GM21423 (cell line): Measurements from ENCODE around the gene ITGA1.

Experiments used
- ATAC-seq: cut with Tn5 transposase; IDR thresholded peaks from one replicate; pipeline ENCODE4 v1.9.1; 2021; ENCODE audit warnings: mild to moderate bottlenecking, moderate library complexity; ENCODE audit not compliant: unreplicated experiment

Gene ITGA1

GRCh38 chr5:52771343-52772039 lies 16.2 kb upstream of the ITGA1 start:
- peak; percentile 96 for ATAC-seq

- no peak for ATAC-seq
Measured at GRCh38 chr5:52772668-52773067, 15.0 kb upstream of the ITGA1 start.

GRCh38 chr5:52773342-52773741 lies 14.4 kb upstream of the ITGA1 start:
- no peak for ATAC-seq

GRCh38 chr5:52774005-52774410 lies 13.7 kb upstream of the ITGA1 start:
- no peak for ATAC-seq

- no peak for ATAC-seq
Measured at GRCh38 chr5:52776116-52776515, 11.6 kb upstream of the ITGA1 start.

- ATAC-seq: no peak
Measured at GRCh38 chr5:52777186-52777585, 10.5 kb upstream of the ITGA1 start.

DNA sequence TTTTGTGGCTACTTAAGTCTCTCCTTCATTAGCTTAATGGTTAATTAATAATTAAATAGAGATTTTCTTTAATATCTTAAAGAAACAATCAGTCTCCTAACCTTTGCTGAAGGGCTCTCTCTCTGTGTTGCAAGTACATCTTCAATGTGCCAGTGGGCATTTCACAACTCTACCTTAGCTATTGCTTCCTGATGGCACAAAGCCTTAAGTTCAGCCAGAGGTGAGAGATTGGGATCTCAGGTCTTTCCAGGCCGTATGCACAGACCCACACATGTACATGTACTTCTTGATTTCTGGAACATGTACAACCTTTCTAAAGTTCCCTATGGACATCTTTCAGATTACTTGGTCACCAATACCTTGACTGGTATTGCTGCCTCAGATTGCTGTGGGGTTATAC lies 8.9 kb upstream of the ITGA1 start:
- no peak for ATAC-seq

DNA sequence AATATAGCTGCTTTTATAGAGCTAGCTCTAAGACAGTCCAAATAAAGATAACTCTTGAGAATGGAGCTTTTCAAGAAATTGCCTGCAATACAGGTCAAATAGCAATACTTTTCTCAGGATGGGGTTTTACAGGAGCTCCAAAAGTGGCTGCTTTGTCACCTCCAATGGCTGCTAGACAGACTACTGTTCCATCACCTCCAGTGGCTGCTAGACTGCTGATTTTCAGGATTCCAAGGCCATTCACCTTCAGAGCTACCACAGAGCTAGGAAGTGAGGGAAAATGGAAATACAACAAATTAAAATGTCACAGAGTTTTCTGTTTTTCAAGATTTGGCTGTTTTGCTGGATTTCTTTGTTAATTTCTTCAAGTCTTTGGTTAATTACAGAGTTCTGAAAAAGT lies 8.5 kb upstream of the ITGA1 start:
- no peak for ATAC-seq

DNA sequence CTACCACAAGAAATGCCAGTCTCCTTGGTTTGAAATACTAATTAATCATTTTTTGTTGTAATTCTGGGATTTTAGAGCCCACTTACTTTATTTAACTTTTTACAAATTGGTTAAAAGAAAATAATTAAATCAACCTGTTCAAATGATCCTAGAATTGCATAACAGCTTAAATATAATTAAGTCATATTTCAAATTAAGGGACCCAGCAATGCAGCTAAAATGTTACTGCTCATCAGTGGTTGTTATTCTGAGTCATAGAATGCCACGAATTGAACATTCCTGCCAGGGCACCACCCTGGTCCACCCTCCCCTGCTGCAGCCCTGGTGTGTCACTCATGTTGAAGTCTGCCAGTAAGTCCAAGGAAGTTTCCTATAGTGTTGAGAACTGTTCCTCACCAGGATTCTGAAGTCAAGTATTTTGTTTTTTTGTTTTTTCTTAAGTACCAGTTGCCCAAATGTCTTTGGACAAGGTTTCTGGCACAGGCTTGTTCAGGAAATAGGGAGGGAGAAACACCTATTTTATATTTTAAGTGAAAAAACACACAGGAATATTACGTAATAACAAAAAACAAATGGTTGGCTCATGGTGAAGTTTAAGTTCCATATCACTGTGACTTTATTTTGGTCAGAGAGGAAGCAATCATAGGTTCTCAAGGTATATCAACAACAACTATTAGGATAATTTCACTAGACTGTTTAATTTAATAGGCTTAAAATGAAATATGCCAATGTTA lies 4.3 kb upstream of the ITGA1 start:
- no peak for ATAC-seq

- ATAC-seq: no peak
Measured at GRCh38 chr5:52784737-52785136, 3.0 kb upstream of the ITGA1 start.

DNA sequence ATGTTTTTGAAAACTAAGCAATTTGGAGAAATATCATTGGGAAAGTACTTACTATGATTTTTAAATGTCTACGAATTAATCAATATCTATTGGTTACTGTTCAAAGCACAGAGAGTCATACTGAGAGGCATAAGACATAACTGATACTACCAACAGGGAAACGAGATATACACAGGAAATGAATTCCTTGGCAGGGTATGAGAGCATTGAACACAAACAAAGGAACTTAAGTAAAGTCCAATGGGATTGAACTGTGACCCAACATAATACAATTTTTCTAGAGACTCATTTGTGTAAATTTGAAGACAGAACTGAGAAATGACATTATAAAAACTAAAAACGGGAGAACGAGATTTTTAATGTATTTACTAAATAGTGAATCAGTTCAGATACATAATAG lies 1.3 kb upstream of the ITGA1 start:
- ATAC-seq: no peak

DNA sequence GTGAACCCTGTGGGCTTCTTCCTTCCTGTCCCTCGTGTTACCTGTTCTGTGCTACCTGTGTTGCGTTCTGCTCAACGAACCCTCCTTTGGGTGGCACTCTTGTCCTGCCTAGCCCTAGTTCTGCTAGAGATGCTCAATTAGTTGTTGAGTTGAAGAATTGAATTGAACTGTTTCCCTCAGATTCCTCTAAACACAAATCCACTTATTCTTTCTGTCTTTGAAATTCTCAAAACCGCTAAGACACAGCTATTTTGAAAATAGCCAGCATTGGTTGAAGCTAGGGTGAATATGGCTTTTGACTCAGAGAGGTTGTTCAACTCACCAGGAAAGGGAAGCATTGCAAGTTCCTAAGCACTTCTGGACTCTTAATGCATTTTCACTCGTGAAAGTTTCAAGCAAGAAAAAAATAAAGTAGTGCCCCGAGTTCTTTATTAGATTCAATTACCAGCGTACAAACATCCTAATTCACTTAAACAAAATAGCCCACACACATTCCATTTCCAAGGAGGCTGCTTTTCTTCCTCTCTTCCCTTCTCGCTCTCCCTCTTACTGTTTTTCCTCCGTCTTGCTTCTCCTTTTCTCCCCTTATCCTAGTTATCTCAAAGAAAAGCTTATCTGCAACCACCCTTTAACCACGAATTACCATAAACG lies 642 bp upstream of the ITGA1 start:
- ATAC-seq: no peak

- no peak for ATAC-seq
Measured at GRCh38 chr5:52788505-52788821, 747 bp downstream of the ITGA1 start.

DNA sequence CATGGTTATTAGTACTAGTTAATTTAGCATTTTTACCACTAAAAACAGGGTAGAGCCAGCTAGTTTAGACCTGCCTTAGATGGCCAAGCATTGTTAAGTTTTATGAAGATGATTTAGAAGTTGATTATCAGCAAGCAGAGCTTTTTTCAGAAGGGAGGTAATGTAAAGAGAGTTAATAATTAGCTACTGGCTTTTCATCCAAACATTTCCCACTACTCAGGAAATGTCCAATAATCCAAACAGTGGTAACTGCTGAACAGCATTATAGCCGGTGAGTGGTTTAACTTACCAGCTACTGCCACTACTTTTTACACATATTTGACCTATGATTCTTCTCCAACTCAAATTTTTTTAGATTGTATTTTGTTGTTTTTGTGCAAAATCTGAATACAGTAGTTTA lies 1.7 kb downstream of the ITGA1 start:
- no peak for ATAC-seq

DNA sequence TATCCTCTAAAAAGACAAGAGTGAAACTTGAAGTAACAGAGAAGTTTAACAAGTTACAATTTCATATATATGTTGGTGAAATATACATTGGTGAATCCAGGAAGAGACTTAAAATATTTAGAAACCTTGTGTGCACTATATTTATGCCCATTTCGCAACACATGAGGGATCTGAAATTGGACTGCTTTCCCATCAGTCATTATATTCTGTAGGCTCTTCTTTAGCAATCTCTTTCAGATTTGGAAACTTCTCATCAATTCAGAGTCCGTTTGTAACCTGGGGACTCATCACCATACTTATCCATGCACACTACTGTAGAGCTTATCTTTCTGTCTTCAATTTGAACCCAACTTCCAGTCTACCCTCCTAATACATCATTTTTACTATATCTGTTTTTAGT lies 2.1 kb downstream of the ITGA1 start:
- no peak for ATAC-seq

DNA sequence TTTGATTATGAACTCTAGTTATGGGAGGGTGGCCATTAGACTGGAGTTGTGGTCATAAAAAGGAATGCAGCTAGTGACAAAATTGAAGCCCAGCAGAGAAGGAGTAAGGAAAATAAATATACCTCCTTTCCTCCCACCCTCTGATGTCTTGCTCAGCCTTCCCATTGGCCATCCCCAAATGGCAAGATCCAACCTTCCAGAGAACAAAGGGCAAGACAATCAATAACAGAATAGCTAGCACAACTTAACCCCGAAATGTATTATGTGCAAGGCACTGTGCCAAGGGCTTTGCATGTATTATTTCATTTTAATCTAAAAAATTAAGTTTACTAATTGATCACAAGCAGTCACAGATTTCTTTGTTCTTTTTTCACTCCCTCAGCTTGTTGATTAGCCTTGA lies 3.6 kb downstream of the ITGA1 start:
- ATAC-seq: no peak

DNA sequence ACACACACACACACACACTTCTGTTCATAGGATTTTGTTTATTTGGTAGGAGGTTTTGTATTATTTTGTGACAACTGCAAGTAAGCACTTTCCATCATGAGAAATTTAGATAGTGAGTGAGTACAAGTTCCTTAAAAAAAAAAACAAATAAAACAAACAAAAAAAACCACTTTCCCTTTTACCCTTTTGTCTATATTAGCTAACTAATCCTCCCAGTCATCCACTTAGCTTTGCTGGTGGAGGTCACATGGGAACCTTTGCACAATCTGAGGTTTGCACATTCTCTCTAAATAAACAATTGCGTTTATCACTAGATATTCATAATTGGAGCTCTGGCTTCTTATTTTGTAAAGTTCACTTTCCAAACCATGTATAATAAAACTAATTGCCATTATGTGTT lies 6.8 kb downstream of the ITGA1 start:
- no peak for ATAC-seq

GRCh38 chr5:52796031-52796430 lies 8.3 kb downstream of the ITGA1 start:
- ATAC-seq: no peak

GRCh38 chr5:52796516-52797103 lies 8.9 kb downstream of the ITGA1 start:
- ATAC-seq: no peak

DNA sequence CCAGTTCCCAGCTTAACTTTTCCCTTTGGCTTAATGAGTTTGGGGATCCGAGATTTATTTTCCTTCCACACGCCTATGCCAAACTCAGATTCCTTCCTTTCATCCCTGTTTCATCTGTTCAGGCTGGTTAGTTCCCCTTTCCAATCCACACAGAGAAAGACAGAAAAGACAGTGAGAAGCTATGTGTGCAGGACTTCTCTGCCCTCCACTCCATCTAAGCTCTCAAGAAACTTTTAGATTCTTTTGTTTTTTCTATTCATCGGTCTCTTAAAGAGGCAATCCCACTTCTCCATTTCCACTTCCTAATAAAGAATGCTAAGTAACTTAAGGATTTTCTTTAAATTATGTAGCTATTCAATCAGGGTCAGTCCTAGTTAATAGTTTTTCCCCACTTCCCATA lies 11.2 kb downstream of the ITGA1 start:
- no peak for ATAC-seq

DNA sequence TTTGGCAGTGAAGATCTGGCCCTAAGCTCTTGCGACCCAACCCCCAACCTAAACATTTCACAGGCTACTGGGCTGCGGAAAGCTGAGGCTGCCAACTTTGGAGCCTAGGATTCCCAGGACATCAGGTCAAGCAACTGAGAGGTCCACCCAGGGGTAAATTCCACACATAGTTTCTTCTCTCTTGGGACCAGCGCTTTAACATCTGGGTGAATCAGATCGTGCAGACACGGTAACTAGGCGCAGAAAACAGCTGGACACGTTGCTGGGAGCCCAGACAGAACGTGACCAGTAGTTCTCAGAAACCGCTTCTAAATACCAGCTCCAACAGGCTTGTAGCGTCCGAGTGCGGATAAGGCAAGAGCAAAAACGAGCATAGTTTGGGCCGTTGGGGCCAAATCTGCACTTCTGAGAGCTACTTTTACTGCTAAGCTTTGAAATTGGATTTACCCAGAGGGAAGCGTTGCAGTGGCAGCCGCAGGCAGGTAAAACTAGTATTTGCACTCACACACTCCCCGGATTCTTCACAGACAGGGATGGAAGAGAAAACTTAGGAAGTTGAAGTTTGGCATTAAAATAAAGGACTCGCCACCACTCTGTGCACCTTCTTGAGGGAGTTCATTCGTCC lies 11.8 kb downstream of the ITGA1 start:
- peak; percentile 20 for ATAC-seq

- peak; percentile 86 for ATAC-seq
Measured at GRCh38 chr5:52799983-52800393, 12.3 kb downstream of the ITGA1 start.
